GM18867 (cell line): ENCODE results near the gene REELD1.

Experiments
- ATAC-seq: cut with Tn5 transposase; IDR thresholded peaks from one replicate; pipeline ENCODE4 v1.9.1; 2021; ENCODE audit warnings: mild to moderate bottlenecking, moderate library complexity; ENCODE audit not compliant: unreplicated experiment

Gene REELD1

GRCh38 chr4:146224326-146224966 lies 10.1 kb downstream of the REELD1 start:
- ATAC-seq, result no peak

GRCh38 chr4:146229406-146229805 lies 15.1 kb downstream of the REELD1 start:
- ATAC-seq, result no peak

- no peak for ATAC-seq
Measured at GRCh38 chr4:146232131-146232722, 17.9 kb downstream of the REELD1 start.

- no peak for ATAC-seq
Measured at GRCh38 chr4:146235654-146236177, 21.4 kb downstream of the REELD1 start.

DNA sequence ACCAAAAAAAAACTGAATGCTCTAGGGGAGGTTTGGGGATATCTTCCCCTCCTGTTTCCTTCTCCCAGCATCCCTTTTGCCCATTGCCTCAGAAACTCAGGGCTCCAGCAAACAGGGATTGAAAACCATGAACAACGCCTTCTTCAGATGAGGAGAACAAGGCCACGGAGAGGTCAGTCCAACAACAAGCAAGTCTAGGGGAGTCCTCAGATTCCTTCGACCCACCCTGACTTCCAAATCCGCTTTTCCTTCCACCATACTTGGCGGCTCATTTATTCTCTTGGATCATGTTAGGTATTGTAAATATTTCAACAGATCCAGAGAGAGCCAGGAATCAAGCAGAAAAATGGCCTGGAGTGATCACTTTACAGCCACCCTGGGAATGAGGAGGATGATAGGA lies 21.9 kb downstream of the REELD1 start:
- no peak for ATAC-seq

GRCh38 chr4:146237092-146237491 lies 22.8 kb downstream of the REELD1 start:
- no peak for ATAC-seq

DNA sequence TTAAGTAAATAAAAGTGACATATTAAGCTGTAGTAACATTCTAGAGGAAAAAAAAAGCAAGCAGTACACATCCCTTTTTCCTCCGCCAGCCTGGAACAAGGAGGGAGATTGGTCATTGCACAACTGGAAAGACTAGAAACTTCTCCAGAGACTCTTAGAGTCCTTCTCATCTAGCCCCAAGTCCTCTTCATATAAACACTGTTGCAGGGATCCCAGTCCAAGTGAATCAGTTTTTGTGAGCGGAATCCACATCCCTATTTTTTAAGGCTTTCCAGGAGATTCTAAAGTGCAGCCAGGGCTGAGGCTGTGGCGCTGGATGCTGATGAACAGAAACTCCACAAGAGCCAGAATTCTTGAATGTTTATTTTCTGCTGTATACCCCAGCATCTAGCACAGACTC lies 23.8 kb downstream of the REELD1 start:
- ATAC-seq, result no peak

DNA sequence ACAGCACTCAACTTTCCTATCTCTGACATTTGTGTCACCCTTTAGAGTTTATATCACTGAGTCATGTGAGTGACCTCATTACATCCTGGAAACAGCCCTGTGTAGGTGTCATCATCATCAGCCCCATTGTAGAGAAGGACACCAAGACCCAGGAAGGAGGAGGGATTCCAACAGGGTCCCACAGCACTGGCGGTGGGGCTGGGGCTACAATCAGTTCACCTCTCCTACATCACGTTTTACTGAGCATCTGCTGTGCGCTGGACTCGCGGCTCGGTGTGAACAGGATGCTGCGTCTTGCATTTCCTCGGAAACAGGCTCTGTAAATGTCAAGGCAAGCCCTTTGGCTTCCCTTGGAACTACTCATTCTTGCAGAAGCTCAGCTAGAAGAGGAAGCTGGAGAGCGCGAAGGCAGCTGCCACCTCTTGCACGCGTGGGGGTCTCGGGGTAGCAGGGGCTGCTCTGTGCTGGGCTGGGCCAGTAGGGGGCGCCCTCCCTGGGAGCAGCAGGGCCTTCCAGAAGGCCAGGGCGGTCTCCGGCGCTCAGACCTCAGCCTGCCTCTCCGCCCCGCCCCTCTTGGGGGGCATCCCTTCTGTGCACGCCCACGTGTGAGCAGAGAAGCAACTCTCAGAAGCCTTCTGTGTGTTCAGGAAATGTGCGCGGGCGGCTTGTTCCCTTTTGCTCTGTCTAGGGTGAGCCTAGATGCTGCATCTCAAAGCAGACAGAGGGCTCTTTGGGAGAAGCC lies 29.0 kb downstream of the REELD1 start:
- ATAC-seq, result peak; percentile 90

GRCh38 chr4:146243883-146244277 lies 29.5 kb downstream of the REELD1 start:
- ATAC-seq, result no peak

DNA sequence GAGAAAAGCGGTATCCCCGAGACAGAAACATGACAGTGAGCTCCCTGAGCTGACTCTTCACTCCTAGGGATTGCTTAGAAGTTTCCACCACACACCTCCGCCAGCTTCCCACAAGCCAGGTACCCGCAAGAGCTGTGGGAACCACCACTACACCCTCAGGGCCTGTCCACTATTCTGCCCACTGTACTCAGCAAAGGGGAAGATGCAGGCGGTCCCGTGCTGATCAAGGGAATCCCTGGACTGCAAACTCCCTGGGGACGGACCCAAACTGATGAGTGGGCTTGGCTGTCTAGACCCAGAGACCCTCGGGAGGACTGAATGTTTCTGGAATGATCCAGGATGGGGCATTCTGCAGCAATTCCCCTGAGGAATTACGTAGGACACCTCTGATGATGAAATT lies 30.2 kb downstream of the REELD1 start:
- no peak for ATAC-seq

DNA sequence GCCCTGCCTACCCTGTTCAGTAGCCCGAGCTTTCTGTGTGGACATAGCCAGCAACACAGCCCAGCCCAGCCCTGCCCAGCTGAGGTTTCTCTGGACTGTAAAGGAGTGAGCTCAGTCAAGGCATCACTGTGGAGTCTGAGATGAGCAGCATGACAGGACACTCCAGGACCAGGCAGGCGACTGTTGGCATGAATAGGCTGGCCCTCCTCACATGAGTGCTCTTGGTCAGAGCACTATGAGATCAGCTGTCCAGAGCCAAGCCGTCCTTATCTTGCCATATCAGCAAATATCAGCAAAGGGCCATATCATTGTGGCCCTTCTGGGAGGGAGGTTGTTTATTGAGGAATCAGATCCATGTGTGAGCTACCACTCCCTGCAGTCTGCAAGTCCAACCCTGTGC lies 30.9 kb downstream of the REELD1 start:
- ATAC-seq, result no peak

DNA sequence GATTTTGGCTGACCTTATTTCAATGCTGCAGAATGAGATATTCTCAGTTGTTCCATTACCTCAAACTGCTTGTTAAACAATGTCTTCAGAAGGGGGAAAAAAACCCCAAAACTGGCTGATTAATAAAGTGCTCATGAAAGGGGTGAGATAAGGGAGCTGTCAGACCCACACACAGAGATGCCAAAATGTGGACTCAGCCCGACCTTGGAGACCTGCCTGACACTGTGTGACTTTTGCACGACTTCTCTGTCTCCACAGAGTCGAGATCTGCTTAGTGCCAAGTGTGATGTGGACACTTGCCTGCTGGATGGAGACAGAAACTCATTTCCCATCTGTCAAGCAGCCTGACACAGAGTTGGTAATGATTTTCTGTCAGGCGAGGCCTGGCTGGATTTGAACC lies 31.5 kb downstream of the REELD1 start:
- no peak for ATAC-seq

GRCh38 chr4:146246381-146246780 lies 32.0 kb downstream of the REELD1 start:
- ATAC-seq, result no peak

DNA sequence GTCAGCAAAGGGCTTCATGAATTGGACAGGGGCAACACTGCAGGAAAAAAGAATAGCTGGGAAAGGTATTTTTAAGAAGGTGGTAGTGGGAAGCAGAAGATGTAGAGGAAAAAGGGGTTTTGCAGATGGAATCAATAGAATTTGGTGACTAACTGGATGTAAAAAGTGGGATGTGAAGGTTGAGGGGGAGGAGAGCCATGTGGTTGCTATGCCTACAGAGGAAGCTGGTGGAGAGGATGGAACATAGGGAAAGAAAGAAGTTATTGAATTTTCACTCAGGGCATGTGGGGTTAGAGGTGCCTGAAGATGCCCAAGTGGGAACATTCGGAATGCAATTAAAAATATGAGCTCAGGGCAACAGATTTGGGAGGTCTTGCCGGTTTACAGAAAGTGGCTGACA lies 33.0 kb downstream of the REELD1 start:
- no peak for ATAC-seq

- ATAC-seq, result no peak
Measured at GRCh38 chr4:146252969-146253611, 38.8 kb downstream of the REELD1 start.

DNA sequence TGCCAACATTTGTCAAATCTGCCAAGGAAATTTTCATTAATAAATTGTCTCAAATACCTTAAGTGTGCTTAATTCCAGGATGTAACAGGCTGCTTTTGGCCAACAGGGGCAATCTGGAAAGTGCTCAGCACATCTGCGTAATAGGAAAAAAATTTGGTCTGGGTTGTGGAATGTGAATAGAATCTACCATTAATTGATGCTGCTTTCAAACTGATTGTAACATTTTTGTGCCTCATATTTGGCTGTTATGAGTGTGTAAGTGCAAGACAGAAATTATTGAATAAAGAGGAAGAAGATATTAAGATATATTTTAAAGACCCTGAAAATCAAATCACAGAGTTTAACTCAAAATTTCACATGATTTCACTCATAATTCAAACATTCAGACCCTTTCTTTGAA lies 41.1 kb downstream of the REELD1 start:
- no peak for ATAC-seq

- no peak for ATAC-seq
Measured at GRCh38 chr4:146255874-146256273, 41.5 kb downstream of the REELD1 start.

- no peak for ATAC-seq
Measured at GRCh38 chr4:146256328-146256727, 42.0 kb downstream of the REELD1 start.

DNA sequence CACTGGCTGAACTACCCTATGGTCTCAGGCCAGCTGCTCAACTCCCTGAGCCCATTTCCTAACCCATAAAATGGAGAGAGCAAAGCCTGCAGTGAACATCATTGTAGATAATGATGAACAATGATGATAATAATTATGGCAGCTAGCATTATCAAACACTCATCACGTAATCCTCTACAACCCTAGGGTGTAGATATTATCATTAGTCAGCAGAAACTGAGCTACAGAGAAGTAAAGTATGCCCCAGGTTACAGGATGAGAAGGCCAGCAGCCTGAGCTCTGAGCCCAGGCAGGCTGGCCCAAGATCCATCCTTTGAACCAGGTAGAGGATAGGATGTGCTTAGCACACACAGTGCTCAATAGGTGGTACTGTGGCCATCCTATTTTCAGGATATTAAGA lies 43.2 kb downstream of the REELD1 start:
- ATAC-seq, result no peak

GRCh38 chr4:146260521-146260920 lies 46.2 kb downstream of the REELD1 start:
- no peak for ATAC-seq

GRCh38 chr4:146261041-146261440 lies 46.7 kb downstream of the REELD1 start:
- no peak for ATAC-seq

DNA sequence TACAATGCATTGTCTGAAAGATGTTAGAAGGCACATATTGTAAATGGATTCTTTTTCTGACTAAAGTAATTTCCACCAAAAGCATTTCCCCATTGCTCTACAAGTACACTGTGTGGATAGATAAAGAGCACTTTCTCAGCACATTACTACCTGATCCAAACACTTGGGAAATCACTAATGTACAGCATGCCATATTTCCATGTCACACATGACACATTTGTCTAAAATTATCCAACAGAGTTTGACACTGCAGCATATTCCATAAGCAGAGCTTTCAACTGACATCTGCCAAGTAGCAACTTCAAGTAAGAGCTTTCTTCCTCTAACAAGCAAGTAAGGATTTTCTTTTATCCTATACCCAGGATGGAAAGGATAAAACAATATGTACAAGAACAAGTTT lies 49.5 kb downstream of the REELD1 start:
- no peak for ATAC-seq
